Measurements from ENCODE around the gene ABCG4.

DNA sequence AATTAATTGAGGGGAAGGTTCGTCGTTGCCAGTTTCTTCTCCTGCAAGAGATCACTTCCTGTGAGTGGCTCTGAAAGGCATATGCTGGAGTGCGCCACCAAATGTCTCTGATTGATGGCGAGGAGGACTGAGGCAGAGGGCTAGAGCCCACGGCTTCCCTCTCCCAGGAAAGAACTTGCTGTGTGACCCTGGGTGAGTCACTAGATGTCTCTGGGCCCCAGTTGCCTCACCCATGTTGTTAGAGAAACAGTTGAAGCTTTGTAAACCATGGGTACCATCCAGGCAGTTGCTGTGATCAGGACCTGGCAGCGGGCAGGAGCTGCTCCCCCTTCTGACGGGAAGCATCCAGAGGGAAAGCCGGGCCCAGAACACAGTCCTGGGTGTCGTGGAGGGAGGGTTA lies 3.2 kb downstream of the ABCG4 start:
- TF ChIP-seq ZNF274 (IDR thresholded peaks at IDR 0.05; ENCODE audit: low read depth, low read length): no peak
- no peak for TF ChIP-seq SUZ12 (IDR thresholded peaks at IDR 0.05; ENCODE audit: extremely low read depth, insufficient read depth, insufficient read length)

Data from NT2/D1 (cell line).